Right ventricle myocardium superior (tissue), 1 donor: ENCODE results near the gene HSPE1. TPM values are rescaled to one million over a fixed set of nuclear protein-coding genes. Genes with fewer than 3 reads are reported as not detected.

ENCODE experiments used
- ATAC-seq: fragments of 200-7000 bp; cut with Tn5 transposase; one replicate; pipeline ENCODE4 v1.9.1; 2020; ENCODE audit warnings: mild to moderate bottlenecking; ENCODE audit not compliant: poor library complexity
- DNase-seq: peaks from one replicate; pipeline ENCODE4 v3.0.0-alpha.2; 2020
- intact Hi-C: fragments of 100-400 bp; cut with DNase I; formaldehyde crosslinking; loops from one replicate; pipeline ENCODE4 v1.11.2; 2022
- total RNA-seq: library from RNA; stranded (reverse); fragmentation: NEBNext Ultra II Directional; extraction: Animal tissue kit (Norgen Biotek cat#: 25700); gene quantifications from one replicate; pipeline ENCODE4 v1.2.1, GENCODE V29; 2021
- donor health status: DM: no; HTN: yes; CAD: no; lungs with severe emphysema.

The HSPE1 gene
- total RNA-seq, 1 donor from 2014 or later = 107 TPM

DNA sequence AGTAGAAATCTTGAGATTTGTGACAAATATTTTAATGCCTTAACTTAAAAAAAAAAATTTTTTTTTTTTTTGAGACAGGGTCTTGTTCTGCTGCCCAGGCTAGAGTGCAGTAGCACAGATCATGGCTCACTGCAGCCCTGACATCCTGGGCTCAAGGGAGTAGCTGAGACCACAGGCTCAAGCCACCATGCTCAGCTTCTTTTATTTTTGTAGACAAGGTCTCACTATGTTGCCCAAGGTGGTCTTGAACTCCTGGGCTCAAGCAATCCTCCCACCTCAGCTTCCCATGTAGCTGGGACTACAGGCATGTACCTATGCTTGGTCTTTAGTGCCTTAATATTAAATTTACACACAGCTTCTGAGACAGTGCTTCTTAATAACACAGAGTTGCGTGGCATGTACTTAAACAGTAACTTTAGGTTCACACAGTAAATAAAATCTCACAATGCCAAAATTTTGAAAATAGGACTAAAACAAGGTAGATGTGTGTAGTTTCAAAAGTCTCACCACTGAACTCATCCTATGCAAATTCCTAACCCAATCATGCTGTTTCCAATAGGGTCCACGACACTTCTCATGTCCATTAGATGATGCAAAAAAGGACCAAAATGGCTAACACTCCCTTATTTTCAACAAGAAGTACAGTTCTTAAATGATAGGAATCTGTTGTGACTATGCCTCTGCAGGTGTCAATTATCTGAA, 4.6 kb upstream of the HSPE1 start:
- ATAC-seq (no peak), DNase-seq (no peak)
- intact Hi-C loops = no loop called here

DNA sequence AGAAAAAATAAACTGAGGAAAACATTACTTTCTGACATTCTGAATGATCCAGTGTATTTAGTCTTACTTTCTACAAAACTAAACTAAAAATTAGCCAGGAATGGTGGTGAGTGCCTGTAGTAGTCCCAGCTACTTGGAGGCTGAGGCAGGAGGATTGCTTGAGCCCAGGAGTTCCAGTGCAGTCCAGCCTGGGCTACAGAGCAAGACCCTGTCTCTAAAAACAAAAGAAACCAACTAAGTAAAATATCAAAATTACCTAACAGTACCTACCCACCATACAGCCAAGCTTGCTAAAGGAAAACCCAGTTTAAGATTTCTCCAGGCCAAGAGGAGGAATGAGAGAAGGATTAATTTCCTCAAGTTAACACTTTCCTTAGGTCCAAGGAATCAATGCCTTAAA, 3.5 kb upstream of the HSPE1 start:
- ATAC-seq (no peak), DNase-seq (no peak)
- intact Hi-C loops = no loop called here

DNA sequence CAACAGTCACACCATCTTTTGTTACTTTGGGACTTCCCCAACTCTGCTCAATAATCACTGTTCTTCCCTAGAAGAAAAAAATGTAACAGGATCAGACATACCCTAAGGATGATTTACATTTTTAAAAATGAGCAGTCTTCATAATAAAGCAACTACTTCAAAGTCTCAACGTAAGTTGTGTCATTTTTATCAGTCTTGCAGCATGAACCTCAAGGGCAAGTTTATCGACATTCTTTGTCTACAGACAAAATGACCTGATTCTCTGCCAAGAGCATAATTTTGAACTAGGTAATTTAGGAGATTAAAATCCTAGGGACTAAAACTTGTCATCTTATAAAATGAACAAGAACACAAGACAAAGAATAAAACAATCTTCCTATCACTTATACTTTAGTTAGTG, 2.9 kb upstream of the HSPE1 start:
- DNase-seq = no peak
- no peak for ATAC-seq
- intact Hi-C loops = no loop called here

DNA sequence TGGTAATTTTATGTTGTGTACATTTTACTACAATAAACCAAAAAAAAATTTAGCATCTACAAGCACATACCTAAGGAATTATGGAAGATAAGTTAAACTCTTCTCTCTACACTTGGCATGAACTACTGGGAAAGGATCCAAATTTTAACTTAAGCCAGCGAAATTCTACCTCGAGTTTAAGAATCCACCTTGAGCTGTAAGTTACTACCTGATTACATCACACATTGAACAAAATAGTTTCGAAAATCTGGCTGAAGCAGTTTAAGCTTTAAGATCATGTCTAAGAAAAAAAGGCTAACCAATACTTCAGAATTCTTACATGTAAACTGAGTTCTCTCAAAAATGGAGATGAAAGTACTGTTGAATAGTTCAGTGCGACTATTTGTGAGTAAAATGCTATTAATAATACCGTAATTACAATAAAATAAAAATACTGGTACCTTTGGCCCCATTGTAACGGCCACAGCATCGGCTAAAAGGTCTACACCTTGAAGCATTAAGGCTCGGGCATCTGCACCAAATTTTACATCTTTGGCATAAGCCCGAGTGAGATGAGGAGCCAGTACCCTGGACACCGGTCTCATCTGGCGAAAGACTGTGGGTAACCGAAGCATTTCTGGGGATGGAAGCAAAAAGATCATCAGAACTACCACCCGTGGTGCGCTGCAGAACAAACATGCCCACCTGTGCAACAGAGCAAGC, 1.8 kb upstream of the HSPE1 start:
- DNase-seq (no peak), ATAC-seq (no peak)
- intact Hi-C loops = no loop called here

DNA sequence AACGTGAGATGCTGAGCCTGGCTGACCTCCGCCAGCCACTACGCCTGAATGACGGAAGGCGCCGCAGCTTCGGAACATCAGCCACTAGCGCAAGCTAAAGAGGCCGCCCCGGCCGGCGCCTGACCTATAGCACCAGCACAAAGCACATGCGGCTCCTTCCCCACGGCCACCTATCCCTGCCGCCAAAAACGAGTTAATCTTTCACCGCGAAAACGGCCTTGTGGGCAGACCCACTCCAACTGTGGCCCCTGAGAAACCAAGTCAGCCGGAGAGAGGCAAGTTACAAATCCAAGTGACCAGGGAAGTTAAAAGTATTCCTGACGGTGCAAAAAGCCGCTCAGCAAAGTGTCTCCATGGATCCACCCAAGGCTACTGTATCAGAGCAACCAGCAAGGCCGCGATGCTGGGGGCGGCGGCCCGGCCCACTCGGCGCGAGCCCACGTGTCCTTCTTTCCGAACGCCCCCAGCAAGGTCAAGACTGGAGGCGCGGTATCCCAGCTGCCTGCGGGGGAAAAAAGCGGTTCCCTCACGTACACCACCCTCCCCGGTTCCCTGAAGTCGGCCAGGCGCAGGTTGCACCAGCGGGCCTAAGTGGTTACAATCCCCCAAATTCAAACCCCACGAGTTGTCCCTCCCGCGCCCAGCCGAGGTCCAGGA, 1.1 kb upstream of the HSPE1 start:
- intact Hi-C loops = no loop called here
- DNase-seq (peak; percentile 80), ATAC-seq (peak; percentile 34)

DNA sequence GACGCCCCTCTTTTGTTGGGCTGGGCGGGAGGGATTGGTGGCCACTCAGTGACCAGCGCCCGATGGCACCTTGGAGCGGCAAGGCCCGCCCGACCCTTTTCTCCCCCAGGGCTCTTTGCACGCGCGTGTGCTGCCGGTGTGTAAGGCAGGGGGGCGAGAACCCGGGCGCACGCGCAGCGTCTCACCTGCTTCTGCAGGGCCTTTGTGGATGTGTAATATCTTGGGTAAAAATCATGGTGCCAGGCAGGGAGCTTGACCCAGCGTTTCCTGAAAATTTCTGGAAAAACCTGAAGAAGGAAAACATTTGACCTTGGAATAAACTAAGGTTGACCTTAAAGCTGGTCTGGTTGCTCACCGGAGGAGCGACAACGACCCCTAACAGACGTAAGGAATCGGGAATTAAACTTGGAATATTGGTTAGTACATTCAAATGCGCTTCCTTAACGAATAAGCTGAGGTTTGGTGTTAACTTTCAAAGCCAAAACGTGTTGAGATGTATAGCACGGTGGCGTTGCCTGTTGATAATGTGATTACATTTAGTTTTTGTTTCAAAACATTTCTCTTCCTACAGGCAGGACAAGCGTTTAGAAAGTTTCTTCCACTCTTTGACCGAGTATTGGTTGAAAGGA, 438 bp downstream of the HSPE1 start:
- intact Hi-C loops = loop anchor here (10.0 kb wide), 1 partner anchor 204 kb away; the partner anchor contains the start of gene MARS2
- DNase-seq (no peak), ATAC-seq (peak; percentile 4)

DNA sequence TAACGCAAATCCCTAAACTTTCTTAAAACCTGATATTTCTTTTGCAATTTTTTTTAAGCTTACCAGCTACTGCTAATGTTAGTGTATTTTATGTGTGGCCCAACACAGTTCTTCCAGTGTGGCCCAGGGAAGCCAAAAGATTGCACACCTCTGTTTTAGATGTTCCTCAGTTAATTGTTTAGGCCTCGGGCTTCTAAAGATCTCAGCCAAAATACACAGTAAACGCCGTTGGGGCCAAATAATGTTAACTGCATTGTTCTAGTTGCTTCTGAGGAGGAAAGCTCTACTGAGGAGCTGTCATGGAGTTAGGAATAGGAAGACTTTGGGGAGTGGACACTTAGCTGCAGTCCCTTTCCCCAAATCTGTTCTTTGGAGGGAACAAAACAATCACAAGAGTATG, 2.0 kb downstream of the HSPE1 start:
- no peak for ATAC-seq
- intact Hi-C loops = loop anchor here (10.0 kb wide), 1 partner anchor 203 kb away; the partner anchor contains the start of gene MARS2

DNA sequence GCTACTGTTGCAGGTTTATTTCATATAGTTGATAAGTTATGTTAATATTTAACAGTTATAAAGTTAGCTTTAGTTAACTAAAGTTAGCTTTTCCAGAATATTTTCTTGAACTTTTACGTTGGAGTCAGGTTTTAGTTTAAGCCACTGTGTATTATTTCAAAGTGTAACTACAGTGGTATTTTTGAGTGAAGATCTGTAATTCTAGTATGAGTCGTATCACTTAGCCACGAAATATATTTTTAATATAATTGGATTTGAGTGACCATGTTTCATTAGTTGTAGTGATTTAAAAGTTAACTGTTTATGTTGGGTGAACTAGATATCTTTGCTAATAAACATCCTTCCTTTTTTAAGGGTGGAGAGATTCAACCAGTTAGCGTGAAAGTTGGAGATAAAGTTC, 2.5 kb downstream of the HSPE1 start:
- ATAC-seq (no peak), DNase-seq (no peak)
- intact Hi-C loops = loop anchor here (10.0 kb wide), 1 partner anchor 202 kb away; the partner anchor contains the start of gene MARS2

More for the DNA sequence above, 2.0 kb downstream of the HSPE1 start:
- DNase-seq = no peak

DNA sequence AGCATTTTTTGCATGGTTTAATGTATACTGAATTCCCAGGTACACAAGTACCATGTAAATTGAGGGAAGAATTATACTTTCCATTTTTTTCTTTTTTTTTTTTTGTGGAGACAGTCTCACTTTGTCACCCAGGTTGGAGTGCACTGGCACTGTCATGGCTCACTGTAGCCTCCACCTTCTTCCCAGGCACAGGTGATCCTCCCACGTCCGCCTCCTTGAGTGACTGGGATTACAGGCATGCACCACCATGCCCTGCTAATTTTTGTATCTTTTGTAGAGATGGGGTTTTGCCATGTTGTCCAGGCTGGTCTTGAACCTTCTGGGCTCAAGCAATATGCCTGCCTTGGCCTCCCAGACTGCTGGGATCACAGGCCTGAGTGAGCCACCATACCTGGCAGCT, 3.8 kb downstream of the HSPE1 start:
- ATAC-seq (no peak), DNase-seq (no peak)
- intact Hi-C loops = loop anchor here (10.0 kb wide), 1 partner anchor 201 kb away; the partner anchor contains the start of gene MARS2

DNA sequence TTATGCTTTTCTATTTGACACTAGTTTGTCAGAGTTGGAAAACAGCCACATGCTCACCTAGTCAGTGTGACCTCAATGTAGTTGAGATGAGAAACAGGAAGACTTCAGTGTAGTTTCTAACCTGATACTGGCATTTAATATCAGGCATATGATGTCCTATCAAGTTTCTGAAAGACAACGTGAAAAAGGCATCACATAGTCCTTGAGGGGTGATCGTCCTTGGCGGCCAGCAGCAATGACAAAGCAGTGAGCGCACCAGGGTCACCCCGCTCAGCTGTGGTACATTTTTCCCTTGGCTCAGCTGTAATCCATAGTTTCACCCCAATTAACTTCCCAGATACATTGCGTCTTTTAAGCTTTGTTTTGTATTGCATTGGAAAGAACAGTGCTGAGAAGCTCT, 4.3 kb downstream of the HSPE1 start:
- ATAC-seq (no peak), DNase-seq (no peak)
- intact Hi-C loops = loop anchor here (10.0 kb wide), 1 partner anchor 200 kb away; the partner anchor contains the start of gene MARS2

DNA sequence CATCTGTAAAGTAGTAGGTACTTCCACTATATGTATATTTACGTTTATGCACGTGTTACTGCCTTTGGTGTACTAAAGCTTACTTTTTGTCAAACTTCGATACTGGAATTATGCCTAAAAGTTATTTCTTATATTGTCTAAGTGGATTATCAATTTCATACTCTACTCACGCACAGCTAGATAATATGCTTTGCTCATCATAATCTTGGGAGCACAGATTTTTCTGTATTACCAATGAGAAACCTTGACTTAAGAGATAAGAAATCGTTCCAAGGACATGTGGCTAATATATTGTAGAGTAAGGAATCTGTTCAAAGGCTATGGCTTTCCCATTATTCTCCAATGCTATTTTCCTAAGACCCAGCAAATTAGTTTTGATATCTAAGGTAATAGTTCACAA, 6.5 kb downstream of the HSPE1 start:
- intact Hi-C loops = loop anchor here (10.0 kb wide), 1 partner anchor 198 kb away; the partner anchor contains the start of gene MARS2
- ATAC-seq = no peak
- DNase-seq = no peak

DNA sequence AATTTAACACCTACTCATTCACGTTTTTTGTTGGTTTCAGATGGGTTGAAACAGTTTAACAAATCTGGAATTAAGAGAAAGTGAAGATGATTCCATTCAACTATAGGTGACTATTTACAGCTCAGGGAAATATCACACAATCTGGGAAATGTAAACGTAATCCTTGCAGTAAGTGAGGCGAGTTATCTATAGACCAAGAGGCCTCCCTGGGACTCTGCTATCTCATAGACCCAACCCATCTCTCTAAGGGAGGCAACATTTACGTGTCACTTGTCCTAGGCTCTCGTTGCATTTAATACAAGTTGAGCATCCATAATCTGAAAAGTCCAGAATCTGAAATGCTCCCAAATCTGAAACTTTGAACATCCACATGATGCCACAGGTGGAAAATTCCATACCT, 13.7 kb downstream of the HSPE1 start:
- intact Hi-C loops = no loop called here
- no peak for DNase-seq

DNA sequence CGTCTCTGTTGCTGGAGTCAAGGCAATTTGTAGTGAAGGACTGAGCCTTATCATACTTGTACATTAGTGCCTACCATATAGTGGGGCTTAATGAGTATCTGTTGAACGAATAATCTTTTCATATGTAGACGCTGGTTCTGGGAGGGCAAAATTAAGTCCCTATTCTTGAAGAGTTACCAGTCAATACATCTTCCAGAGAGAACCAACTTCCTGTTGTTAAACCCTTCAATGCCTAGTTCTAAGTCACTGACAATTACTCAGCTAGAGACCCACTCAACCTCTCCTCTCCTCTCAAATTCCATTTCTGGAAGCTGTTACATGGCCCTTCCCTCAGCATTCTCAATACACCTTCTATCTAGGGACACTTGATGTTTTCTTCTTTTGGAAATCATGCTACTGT, 14.6 kb downstream of the HSPE1 start:
- DNase-seq = no peak
- intact Hi-C loops = no loop called here
- ATAC-seq = no peak

More for the DNA sequence above, 13.7 kb downstream of the HSPE1 start:
- no peak for ATAC-seq

DNA sequence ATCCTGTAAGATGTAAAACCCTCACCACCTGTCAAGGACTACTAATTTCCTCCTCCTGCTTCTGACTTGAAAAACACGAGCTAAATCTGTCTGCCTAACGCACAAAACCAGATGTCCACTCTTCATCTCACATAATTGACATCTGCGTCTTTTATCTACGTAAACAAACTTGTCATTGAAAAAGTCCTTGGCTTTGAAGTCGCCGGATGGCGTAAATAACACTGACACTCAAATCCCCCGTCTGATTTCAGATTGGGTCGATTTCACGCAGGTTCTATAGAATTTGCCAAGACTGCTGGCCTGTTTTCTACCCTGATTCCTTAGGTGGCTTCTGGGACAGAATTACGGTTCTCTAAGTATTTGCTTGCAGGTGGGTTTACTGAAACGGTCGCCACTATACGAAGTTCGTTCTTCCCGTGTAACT, 15.1 kb downstream of the HSPE1 start:
- no peak for DNase-seq
- ATAC-seq = no peak
- intact Hi-C loops = no loop called here

DNA sequence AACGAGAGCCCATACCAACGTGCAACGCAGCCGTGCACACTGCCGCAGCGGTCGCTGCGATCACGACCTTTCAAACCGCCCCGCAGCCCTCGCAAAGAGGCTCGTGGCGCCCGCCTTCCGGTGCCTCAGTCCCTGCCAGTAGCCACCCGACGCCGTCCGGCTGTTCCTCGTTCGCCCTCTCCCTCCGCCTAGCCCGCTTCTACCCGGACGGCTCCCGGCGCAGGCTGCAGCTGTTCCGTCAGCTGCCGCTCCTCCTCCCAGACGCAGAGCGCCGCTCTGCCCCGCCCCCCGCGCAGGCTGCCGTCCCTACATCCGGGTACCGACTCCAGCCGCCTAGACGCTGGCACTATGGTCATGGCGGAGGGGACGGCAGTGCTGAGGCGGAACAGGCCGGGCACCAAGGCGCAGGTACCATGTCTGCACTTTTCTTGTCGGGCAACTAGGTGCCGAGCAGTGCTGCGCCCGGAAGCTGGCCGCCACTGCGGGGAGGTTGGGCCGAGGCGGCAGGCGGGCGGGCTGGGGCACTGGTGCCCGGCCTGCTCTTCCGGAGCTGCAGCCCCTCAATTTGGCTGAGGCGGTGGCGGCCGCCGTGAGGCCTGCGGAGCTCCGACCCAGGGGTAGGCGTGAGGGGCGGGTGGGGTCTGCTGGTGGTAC, 15.7 kb downstream of the HSPE1 start, which contains the start of gene MOB4:
TSS of gene MOB4 (plus strand) at position 328 of the 654 bp plus-strand sequence. CDS start at position 349, 21 bp downstream.
- DNase-seq = peak; percentile 97
- peak; percentile 99 for ATAC-seq
- intact Hi-C loops = no loop called here

DNA sequence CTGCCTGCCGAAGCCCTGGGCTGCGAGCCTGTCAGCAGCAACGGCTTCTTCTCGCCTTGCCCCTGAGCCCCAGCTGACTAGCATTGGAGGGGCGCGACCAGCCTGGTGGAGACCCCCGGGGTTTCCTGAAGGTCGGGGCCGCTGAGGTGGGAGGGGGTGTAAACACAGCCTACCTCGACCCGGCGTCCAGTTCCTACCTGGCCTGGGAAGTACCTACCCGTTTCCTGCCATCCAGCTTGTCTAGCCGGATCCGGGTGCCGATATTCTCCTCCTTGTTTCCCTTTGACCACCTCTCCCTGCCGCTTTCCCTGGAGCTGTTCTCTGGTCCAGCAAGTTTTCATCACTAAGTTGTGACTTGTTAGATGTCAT, 16.2 kb downstream of the HSPE1 start:
- intact Hi-C loops = no loop called here
- no peak for DNase-seq
- peak; percentile 22 for ATAC-seq

DNA sequence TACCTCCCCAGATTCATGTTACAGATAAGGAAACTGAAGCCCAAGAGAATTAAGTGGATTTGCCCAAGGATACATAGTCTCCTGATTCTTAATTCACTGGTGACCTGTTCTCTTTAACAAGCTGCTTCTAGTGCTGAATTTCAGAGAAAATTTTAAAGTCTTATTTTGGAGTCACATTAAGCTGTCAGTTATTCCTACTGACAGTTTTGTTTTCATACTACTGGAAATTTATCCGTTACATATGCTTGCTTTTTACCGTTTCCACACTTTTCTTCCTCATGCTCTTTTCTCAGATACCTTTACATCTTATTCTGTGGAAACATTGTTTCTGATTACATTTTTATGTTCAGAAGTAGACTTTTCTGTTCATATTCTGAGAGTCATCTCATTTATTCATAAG, 17.0 kb downstream of the HSPE1 start:
- no peak for ATAC-seq
- intact Hi-C loops = no loop called here
- DNase-seq = no peak

DNA sequence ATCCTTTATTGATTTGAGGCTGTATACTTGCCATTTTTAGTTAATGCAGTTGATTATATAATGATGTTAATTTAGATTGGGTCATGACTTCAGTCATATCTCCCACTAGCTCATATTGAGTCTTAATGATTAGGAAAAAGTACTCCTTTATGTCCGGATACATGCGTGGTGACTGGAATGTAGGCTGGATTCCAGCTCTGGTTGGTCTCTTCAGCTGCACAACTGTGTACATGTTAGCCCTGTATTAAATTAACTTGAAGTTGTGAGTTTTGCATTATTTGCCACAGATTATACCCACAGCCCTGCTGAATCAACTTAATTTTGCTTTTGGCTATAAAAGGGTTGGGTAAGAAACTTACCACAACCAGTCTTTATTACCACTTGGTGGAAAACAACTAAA, 38.2 kb downstream of the HSPE1 start:
- intact Hi-C loops = no loop called here
- no peak for DNase-seq
- no peak for ATAC-seq

DNA sequence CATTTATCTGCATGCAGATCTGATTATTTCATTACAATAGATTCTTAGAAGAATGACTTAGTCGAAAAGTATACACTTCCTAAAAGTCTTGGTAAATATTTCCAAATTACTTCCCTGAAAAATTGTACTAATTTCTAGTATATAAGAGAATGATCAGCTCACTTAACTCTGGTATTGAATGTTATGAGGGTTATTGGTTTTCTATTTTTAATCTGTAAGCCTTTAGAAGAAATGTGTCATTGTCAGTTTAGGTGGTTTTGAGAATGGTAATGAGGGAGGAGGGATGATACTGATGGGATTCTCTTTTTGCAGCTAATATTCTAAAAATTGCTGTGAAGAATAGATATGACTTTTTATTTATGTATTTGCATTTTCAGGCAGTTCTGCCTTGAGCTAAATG, 39.6 kb downstream of the HSPE1 start:
- DNase-seq = no peak
- intact Hi-C loops = no loop called here
- ATAC-seq = no peak
